ENCODE data around the gene ACAP3. TPM values are rescaled to one million over a fixed set of nuclear protein-coding genes. Genes with fewer than 3 reads are reported as not detected.
A peak's percentile ranks its signal among the peaks of the same experiment; 100 is the strongest.

The ACAP3 gene
- total RNA-seq, 1 experiment from 2014 or later: 17.5 TPM

- no peak for DNase-seq (ENCODE audit: low read depth)
Observed at GRCh38 chr1:1314678-1315335, 7.1 kb upstream of the ACAP3 start.

GRCh38 chr1:1314237-1314586, 6.5 kb upstream of the ACAP3 start:
- no peak for DNase-seq (ENCODE audit: low read depth)

- no peak for DNase-seq (ENCODE audit: low read depth)
Observed at GRCh38 chr1:1313500-1314236, 5.9 kb upstream of the ACAP3 start.

GRCh38 chr1:1312450-1313314, 5.0 kb upstream of the ACAP3 start:
- DNase-seq (ENCODE audit: low read depth): no peak

GRCh38 chr1:1311107-1312104, 3.7 kb upstream of the ACAP3 start:
- DNase-seq (ENCODE audit: low read depth): no peak

GRCh38 chr1:1310476-1311053, 2.8 kb upstream of the ACAP3 start:
- DNase-seq (ENCODE audit: low read depth): no peak

GRCh38 chr1:1310109-1310385, 2.3 kb upstream of the ACAP3 start:
- no peak for DNase-seq (ENCODE audit: low read depth)

- DNase-seq (ENCODE audit: low read depth): peak; percentile 48
Observed at GRCh38 chr1:1309251-1310108, 1.8 kb upstream of the ACAP3 start.

- no peak for DNase-seq (ENCODE audit: low read depth)
Observed at GRCh38 chr1:1308756-1309250, 1.1 kb upstream of the ACAP3 start.

- DNase-seq (ENCODE audit: low read depth): no peak
Observed at GRCh38 chr1:1307261-1307922, 338 bp downstream of the ACAP3 start.

GRCh38 chr1:1306661-1307260, 969 bp downstream of the ACAP3 start:
- DNase-seq (ENCODE audit: low read depth): no peak

GRCh38 chr1:1306070-1306660, 1.6 kb downstream of the ACAP3 start:
- DNase-seq (ENCODE audit: low read depth): peak; percentile 51

- DNase-seq (ENCODE audit: low read depth): peak; percentile 89
Observed at GRCh38 chr1:1305300-1306069, 2.2 kb downstream of the ACAP3 start.

GRCh38 chr1:1304331-1305299, 3.1 kb downstream of the ACAP3 start:
- DNase-seq (ENCODE audit: low read depth): peak; percentile 82

- no peak for DNase-seq (ENCODE audit: low read depth)
Observed at GRCh38 chr1:1303736-1304135, 4.0 kb downstream of the ACAP3 start.

- DNase-seq (ENCODE audit: low read depth): no peak
Observed at GRCh38 chr1:1302951-1303509, 4.7 kb downstream of the ACAP3 start.

Data from Daoy (cell line).